ENCODE data around the gene KANK2.

DNA sequence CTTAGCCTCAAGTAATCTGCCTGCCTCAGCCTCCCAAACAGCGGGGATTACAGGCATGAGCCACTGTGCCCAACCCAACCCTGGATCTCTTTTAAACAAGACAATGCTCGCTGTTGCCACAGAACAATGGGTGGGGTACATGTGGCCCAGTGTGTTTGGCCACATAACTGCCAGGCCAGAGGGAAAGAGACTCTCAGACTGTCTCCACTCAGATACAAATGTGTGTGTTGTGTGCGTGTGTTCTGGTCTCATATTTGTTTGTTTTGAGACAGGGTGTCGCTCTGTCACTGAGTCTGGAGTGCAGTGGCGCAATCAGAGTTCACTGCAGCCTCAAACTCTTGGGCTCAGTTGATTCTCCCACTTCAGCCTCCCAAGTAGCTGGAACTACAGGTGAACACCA is 82.3 kb downstream of the KANK2 start:
- TF ChIP-seq, protein P1, sequence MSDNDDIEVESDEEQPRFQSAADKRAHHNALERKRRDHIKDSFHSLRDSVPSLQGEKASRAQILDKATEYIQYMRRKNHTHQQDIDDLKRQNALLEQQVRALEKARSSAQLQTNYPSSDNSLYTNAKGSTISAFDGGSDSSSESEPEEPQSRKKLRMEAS (IDR thresholded peaks at IDR 0.05; ENCODE audit: low read depth, low read length), result no peak
- TF ChIP-seq MYC (IDR thresholded peaks at IDR 0.05; ENCODE audit: low read depth, low read length), result no peak

Measured in NB4 (cell line).